DND-41 (cell line): ENCODE data around the gene KCNMA1.

Experiments
- CTCF ChIP-seq: IDR thresholded peaks from 2 replicates; pipeline ENCODE4 v1.5.1; 2012; ENCODE audit warnings: borderline replicate concordance, low read length, moderate library complexity, mild to moderate bottlenecking; ENCODE audit not compliant: poor library complexity, severe bottlenecking; ENCODE audit errors: extremely low read depth
- EZH2 ChIP-seq: IDR thresholded peaks from 3 replicates; pipeline ENCODE4 v1.6.1; 2012; ENCODE audit warnings: borderline replicate concordance, low read depth, mild to moderate bottlenecking, moderate library complexity, low read length, inconsistent platforms; ENCODE audit not compliant: severe bottlenecking

- no peak for TF ChIP-seq EZH2
- no peak for TF ChIP-seq CTCF
These were observed 1.2 kb downstream of the KCNMA1 start for GRCh38 chr10:77636282-77636966.
